H1 (cell line): ENCODE measurements around the gene TXNL4A. TPM values are rescaled to one million over a fixed set of nuclear protein-coding genes. Genes with fewer than 3 reads are reported as not detected.

Experiments
- CTCF ChIA-PET: fragments of 300-600 bp; sonication (Branson Sonifier 250); formaldehyde crosslinking; loops from one replicate; lab custom pipeline; 2021; ENCODE audit not compliant: partially characterized antibody; lab: Charles Lee
- POLR2A ChIA-PET: fragments of 300-600 bp; sonication (Branson Sonifier 250); formaldehyde crosslinking; loops from one replicate; lab custom pipeline; 2021; ENCODE audit warnings: inconsistent platforms; ENCODE audit not compliant: partially characterized antibody; lab: Charles Lee
- DNase-seq, 2 experiments: peaks; one replicate each; pipeline versions ENCODE4 v3.0.0 to v3.0.0-alpha.2; 2010 to 2022; ENCODE audit warnings: low spot score in 2 of 2, low read depth in 1 of 2, mixed read lengths in 1 of 2
- FAIRE-seq: peaks from 2 replicates; lab custom pipeline; 2011; peaks lifted over from hg19 to GRCh38; lab: Jason Lieb, UNC
- H2AFZ ChIP-seq: 2 replicates; pipeline ENCODE4 v1.8.1; 2012; ENCODE audit warnings: low read length, inconsistent platforms
- H2AK5ac ChIP-seq: 2 replicates; pipeline ENCODE4 v1.6.1; 2013; ENCODE audit warnings: low read depth, low read length
- H2BK120ac ChIP-seq: replicated peaks from 2 replicates; pipeline ENCODE3; 2013; ENCODE audit warnings: low read depth, low read length, inconsistent platforms
- H2BK12ac ChIP-seq: 2 replicates; pipeline ENCODE4 v1.6.1; 2013; ENCODE audit warnings: low read depth, low read length
- H2BK15ac ChIP-seq: 2 replicates; pipeline ENCODE4 v1.6.1; 2013; ENCODE audit warnings: low read length
- H2BK20ac ChIP-seq: 2 replicates; pipeline ENCODE4 v1.6.1; 2013; ENCODE audit warnings: low read length
- H2BK5ac ChIP-seq: 2 replicates; pipeline ENCODE4 v1.6.1; 2013; ENCODE audit warnings: low read depth, low read length
- H3K14ac ChIP-seq: 2 replicates; pipeline ENCODE4 v1.6.1; 2013; ENCODE audit warnings: inconsistent platforms; ENCODE audit not compliant: insufficient read length
- H3K18ac ChIP-seq: 2 replicates; pipeline ENCODE4 v1.6.1; 2013; ENCODE audit warnings: low read length; ENCODE audit errors: extremely low read depth
- H3K23ac ChIP-seq: 2 replicates; pipeline ENCODE4 v1.6.1; 2013; ENCODE audit warnings: inconsistent platforms; ENCODE audit not compliant: insufficient read length
- H3K23me2 ChIP-seq: 2 replicates; pipeline ENCODE4 v1.6.1; 2013; ENCODE audit warnings: low read depth, low read length
- H3K27ac ChIP-seq: 2 replicates; pipeline ENCODE4 v1.6.1; 2011; ENCODE audit warnings: low read depth, low read length, inconsistent platforms
- H3K27me3 ChIP-seq, 4 experiments: replicated peaks in 1 of 4; 1 replicate in 1 of 4; 2 replicates in 3 of 4; pipeline versions ENCODE4 v1.6.1 to v1.8.1; 2011 to 2013; ENCODE audit warnings: low read length in 3 of 4, mild to moderate bottlenecking in 3 of 4, inconsistent platforms in 2 of 4, mixed read lengths in 2 of 4, moderate library complexity in 1 of 4; ENCODE audit not compliant: control insufficient read depth in 3 of 4, insufficient read depth in 3 of 4; ENCODE audit errors: extremely low read depth in 1 of 4
- H3K36me3 ChIP-seq, 4 experiments: 2 replicates each; pipeline versions ENCODE4 v1.6.1 to v1.8.1; 2011 to 2013; ENCODE audit warnings: mild to moderate bottlenecking in 4 of 4, low read length in 3 of 4, moderate library complexity in 2 of 4, control low read depth in 1 of 4, inconsistent platforms in 1 of 4; ENCODE audit not compliant: insufficient read depth in 4 of 4, control insufficient read depth in 2 of 4
- H3K4ac ChIP-seq: replicated peaks from 2 replicates; pipeline ENCODE3; 2013; ENCODE audit warnings: low read length, low read depth, mixed read lengths, inconsistent platforms; ENCODE audit not compliant: insufficient read length
- H3K4me1 ChIP-seq, 4 experiments: replicated peaks in 1 of 4; 1 replicate in 1 of 4; 2 replicates in 3 of 4; pipeline versions ENCODE4 v1.6.1 to v1.8.1; 2011 to 2013; ENCODE audit warnings: low read length in 3 of 4, inconsistent platforms in 2 of 4, mixed read lengths in 1 of 4; ENCODE audit not compliant: insufficient read depth in 4 of 4, control insufficient read depth in 3 of 4
- H3K4me2 ChIP-seq, 2 experiments: 2 replicates each; pipeline versions ENCODE4 v1.6.1 to v1.8.1; 2011 to 2013; ENCODE audit warnings: low read depth in 2 of 2, low read length in 2 of 2, control low read depth in 1 of 2, inconsistent platforms in 1 of 2, mild to moderate bottlenecking in 1 of 2; ENCODE audit not compliant: insufficient read depth in 1 of 2
- H3K4me3 ChIP-seq, 4 experiments: fragments of 200-600, 300-600 bp in 1 of 4; sonication (generic), shearing (Covaris generic), sonication (Bioruptor Twin) in 1 of 4; 2 replicates each; pipeline versions ENCODE4 v1.5.1 to v1.8.1; 2011 to 2016; ENCODE audit warnings: low read length in 4 of 4, low read depth in 3 of 4, control low read depth in 2 of 4, inconsistent platforms in 2 of 4, mild to moderate bottlenecking in 2 of 4, mixed read lengths in 1 of 4, moderate library complexity in 1 of 4; ENCODE audit not compliant: insufficient read depth in 2 of 4; ENCODE audit errors: extremely low read depth in 1 of 4
- H3K56ac ChIP-seq: replicated peaks from 2 replicates; pipeline ENCODE3; 2013; ENCODE audit warnings: low read depth, mild to moderate bottlenecking, mixed read lengths, low read length, inconsistent platforms; ENCODE audit not compliant: insufficient read length
- H3K79me1 ChIP-seq: 2 replicates; pipeline ENCODE4 v1.6.1; 2013; ENCODE audit warnings: low read depth, low read length, control low read depth
- H3K79me2 ChIP-seq, 2 experiments: 2 replicates each; pipeline versions ENCODE4 v1.6.1 to v1.8.1; 2012 to 2013; ENCODE audit warnings: low read length in 2 of 2, mild to moderate bottlenecking in 2 of 2, inconsistent platforms in 1 of 2; ENCODE audit not compliant: insufficient read depth in 2 of 2, control insufficient read depth in 1 of 2
- H3K9ac ChIP-seq, 4 experiments: replicated peaks in 1 of 4; 1 replicate in 1 of 4; 2 replicates in 3 of 4; pipeline versions ENCODE4 v1.6.1 to v1.8.1; 2011 to 2013; ENCODE audit warnings: low read depth in 3 of 4, low read length in 3 of 4, control low read depth in 2 of 4, mild to moderate bottlenecking in 2 of 4, moderate library complexity in 2 of 4, inconsistent platforms in 1 of 4; ENCODE audit errors: extremely low read depth in 1 of 4
- H3K9me3 ChIP-seq, 2 experiments: 2 replicates each; pipeline versions ENCODE4 v1.6.1 to v1.8.1; 2012 to 2013; ENCODE audit warnings: mild to moderate bottlenecking in 2 of 2, moderate library complexity in 2 of 2, control low read depth in 1 of 2, inconsistent platforms in 1 of 2, low read depth in 1 of 2, low read length in 1 of 2, mixed read lengths in 1 of 2; ENCODE audit not compliant: insufficient read depth in 2 of 2
- H4K20me1 ChIP-seq, 2 experiments: replicated peaks in 1 of 2; 2 replicates each; pipeline versions ENCODE3 to v1.8.1; 2011 to 2013; ENCODE audit warnings: inconsistent platforms in 2 of 2, low read length in 2 of 2, mild to moderate bottlenecking in 1 of 2; ENCODE audit not compliant: insufficient read depth in 2 of 2, control insufficient read depth in 1 of 2
- H4K5ac ChIP-seq: 2 replicates; pipeline ENCODE4 v1.6.1; 2013; ENCODE audit warnings: low read length, low read depth, mixed read lengths, inconsistent platforms; ENCODE audit not compliant: insufficient read length
- H4K8ac ChIP-seq: 2 replicates; pipeline ENCODE4 v1.8.0; 2013; ENCODE audit warnings: mild to moderate bottlenecking, moderate library complexity, low read length, inconsistent platforms; ENCODE audit not compliant: insufficient read depth; ENCODE audit errors: extremely low read depth
- H4K91ac ChIP-seq: replicated peaks from 2 replicates; pipeline ENCODE3; 2013; ENCODE audit warnings: low read length, mixed read lengths, inconsistent platforms; ENCODE audit not compliant: insufficient read length
- JUN ChIP-seq: IDR thresholded peaks from 2 replicates; pipeline ENCODE4 v1.6.1; 2011; ENCODE audit warnings: low read depth, mild to moderate bottlenecking, improper control_type of control experiment, low read length
- WGBS, 2 experiments: shearing (Covaris generic) in 1 of 2; methylation state at CpG; one replicate each; pipeline versions ENCODE4 v1.1.6 to v1.1.7; 2013 to 2015; ENCODE audit warnings: low lambda C conversion rate in 2 of 2, mixed read lengths in 2 of 2, inconsistent platforms in 1 of 2, low coverage in 1 of 2, missing lambda C conversion rate in 1 of 2; ENCODE audit not compliant: insufficient replicate concordance in 2 of 2, insufficient coverage in 1 of 2, insufficient read length in 1 of 2; ENCODE audit errors: extremely low coverage in 1 of 2, missing lambda C conversion rate in 1 of 2; 5-methylcytosine and 5-hydroxymethylcytosine counted together
- polyA plus RNA-seq, 7 experiments: library from polyadenylated mRNA; depleted of rRNA in 3 of 7; stranded (reverse) in 5 of 7; unstranded in 2 of 7; fragments of >200 nt in 5 of 7; fragments of 200-250 nt in 2 of 7; gene quantifications; 1 replicate in 5 of 7; 2 replicates in 1 of 7; 4 replicates in 1 of 7; pipeline versions ENCODE4 v1.2.1 to v1.2.3, GENCODE V29; 2011 to 2013; ENCODE audit warnings: missing spikeins in 2 of 7, mixed read lengths in 2 of 7
- total RNA-seq: library from RNA; stranded (reverse); fragmentation: NEBNext Ultra II Directional; extraction: Animal tissue kit (Norgen Biotek cat#: 25700); gene quantifications from 2 replicates; pipeline ENCODE4 v1.2.1, GENCODE V29; 2021

The TXNL4A gene
- total and polyA plus RNA-seq, 2 of the 8 experiments (the other 6 are each of a cell fraction or from before 2014, with no cell fraction given) = 169 to 181 TPM

- H2AK5ac ChIP-seq = no peak overlapping the region
- no peaks in the 10 kb centered on the region for H3K27me3 ChIP-seq
- no peak overlapping the region for H2BK5ac ChIP-seq
- CTCF ChIA-PET = interaction anchor here (0.7 to 1.5 kb wide), 7 partner anchors 9 to 142 kb away, joined by 3 to 7 read pairs (median 3); no protein-coding TSS in a partner anchor
- H3K23me2 ChIP-seq = no peaks in the 10 kb centered on the region
- H4K5ac ChIP-seq = no peak overlapping the region
- H4K91ac ChIP-seq = no peak overlapping the region
- no peak overlapping the region for H2AFZ ChIP-seq
- no peak overlapping the region for H4K8ac ChIP-seq
- H2BK120ac ChIP-seq = no peak overlapping the region
- no peak overlapping the region for H2BK15ac ChIP-seq
- H3K4me3 ChIP-seq = no peak overlapping the region
- no peak overlapping the region for H3K9ac ChIP-seq
- peaks cover 10% of the 10 kb centered on the region; the same call in 1 of the 2 replicates for H3K79me1 ChIP-seq
- H3K56ac ChIP-seq = no peak overlapping the region
- no peak for DNase-seq
- peaks cover 16 to 28% of the 10 kb centered on the region in 2 experiments for H4K20me1 ChIP-seq
- H3K23ac ChIP-seq = no peak overlapping the region
- H3K18ac ChIP-seq = no peak overlapping the region
- peaks cover 9 to 78% of the 10 kb centered on the region in 2 experiments; a peak in 3 of 4 replicates for H3K79me2 ChIP-seq
- no peaks in the 10 kb centered on the region for H3K4me1 ChIP-seq
- no peak overlapping the region for H3K4ac ChIP-seq
- no peak for TF ChIP-seq JUN
- TF ChIP-seq, all 59 proteins: peak for 0
- WGBS, 2 experiments = 92% methylated on average over 14 of the region's 14 CpGs; no CpG with 5 or more reads in 1 of the 2 experiments
- H3K27ac ChIP-seq = no peak overlapping the region
- H3K14ac ChIP-seq = no peak overlapping the region
- H2BK12ac ChIP-seq = no peak overlapping the region
- H3K9me3 ChIP-seq = no peaks in the 10 kb centered on the region
- H3K36me3 ChIP-seq = peaks cover 0 to 30% (median 13%) of the 10 kb centered on the region in 4 experiments
- no peak overlapping the region for H2BK20ac ChIP-seq
- H3K4me2 ChIP-seq = no peak overlapping the region
- POLR2A ChIA-PET = interaction anchor here (1.0 to 1.9 kb wide), 3 partner anchors 9 to 13 kb away, joined by 3 to 5 read pairs (median 5); partner anchors contain the start of gene HSBP1L1
- FAIRE-seq = no peak
Measured at GRCh38 chr18:79975985-79976680, 12.2 kb downstream of the TXNL4A start.
